A549 treated with Mapracorat at 1 μM for 4 hours (cell line): ENCODE results near the gene NEK11. TPM values are rescaled to one million over a fixed set of nuclear protein-coding genes. Genes with fewer than 3 reads are reported as not detected.

ENCODE experiments used
- total RNA-seq: library from RNA; stranded (reverse); fragments of 200-300 nt; extraction: Qiagen RNA extraction; gene quantifications from 5 replicates; pipeline ENCODE4 v1.2.3, GENCODE V29; 2022

The NEK11 gene, protein sequence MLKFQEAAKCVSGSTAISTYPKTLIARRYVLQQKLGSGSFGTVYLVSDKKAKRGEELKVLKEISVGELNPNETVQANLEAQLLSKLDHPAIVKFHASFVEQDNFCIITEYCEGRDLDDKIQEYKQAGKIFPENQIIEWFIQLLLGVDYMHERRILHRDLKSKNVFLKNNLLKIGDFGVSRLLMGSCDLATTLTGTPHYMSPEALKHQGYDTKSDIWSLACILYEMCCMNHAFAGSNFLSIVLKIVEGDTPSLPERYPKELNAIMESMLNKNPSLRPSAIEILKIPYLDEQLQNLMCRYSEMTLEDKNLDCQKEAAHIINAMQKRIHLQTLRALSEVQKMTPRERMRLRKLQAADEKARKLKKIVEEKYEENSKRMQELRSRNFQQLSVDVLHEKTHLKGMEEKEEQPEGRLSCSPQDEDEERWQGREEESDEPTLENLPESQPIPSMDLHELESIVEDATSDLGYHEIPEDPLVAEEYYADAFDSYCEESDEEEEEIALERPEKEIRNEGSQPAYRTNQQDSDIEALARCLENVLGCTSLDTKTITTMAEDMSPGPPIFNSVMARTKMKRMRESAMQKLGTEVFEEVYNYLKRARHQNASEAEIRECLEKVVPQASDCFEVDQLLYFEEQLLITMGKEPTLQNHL
- total RNA-seq, result 4.4 to 5.1 TPM (median 5.0 TPM) in 5 replicates

DNA sequence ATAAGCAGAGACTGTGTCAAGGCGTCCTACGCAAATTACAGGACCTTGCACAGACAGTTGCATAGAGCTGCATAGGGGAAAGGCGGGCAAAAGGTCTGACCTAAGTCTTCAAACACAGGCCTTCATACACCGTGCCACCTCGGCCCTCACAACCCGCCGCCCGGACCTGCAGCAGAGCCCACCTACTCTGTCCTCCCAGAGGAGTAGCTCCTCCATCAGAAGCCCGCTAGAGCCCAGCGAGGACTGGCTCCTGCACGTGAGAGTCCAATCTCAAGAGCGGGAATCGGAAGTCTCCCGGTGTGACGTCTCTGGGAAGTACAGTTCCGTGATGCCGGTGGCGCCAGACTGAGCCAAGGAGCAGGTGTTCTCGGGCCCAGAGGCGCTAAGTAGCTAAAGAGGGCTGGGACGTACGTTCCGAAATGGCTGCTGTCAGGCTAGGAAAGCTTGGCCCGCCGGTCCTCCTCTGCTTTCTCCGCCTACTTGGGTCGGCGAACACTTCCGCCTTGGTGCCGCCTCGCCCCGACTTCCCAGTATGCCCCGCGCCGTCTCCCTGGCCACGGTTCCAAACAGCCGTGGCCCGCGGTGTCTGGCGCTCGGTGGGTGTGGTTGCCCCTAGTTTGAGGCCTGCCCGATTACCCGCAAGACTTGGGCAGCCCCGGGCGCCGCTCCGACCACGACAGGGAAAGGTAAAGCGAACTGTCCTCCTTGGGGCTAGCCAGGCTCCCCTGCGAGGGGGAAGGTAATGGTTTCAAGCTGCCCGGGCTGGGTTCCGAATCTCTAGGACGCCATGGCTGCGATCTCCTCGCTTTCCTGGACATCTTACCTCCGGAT lies at the start of gene NEK11, which contains the start of gene ASTE1:
TSS of gene NEK11 (plus strand) at position 557 of the 831 bp plus-strand sequence. CDS start 2,832 bp downstream, outside the sequence.
TSS of gene ASTE1 (minus strand) at position 505 of the 831 bp plus-strand sequence. CDS start 1,519 bp downstream, outside the sequence.

DNA sequence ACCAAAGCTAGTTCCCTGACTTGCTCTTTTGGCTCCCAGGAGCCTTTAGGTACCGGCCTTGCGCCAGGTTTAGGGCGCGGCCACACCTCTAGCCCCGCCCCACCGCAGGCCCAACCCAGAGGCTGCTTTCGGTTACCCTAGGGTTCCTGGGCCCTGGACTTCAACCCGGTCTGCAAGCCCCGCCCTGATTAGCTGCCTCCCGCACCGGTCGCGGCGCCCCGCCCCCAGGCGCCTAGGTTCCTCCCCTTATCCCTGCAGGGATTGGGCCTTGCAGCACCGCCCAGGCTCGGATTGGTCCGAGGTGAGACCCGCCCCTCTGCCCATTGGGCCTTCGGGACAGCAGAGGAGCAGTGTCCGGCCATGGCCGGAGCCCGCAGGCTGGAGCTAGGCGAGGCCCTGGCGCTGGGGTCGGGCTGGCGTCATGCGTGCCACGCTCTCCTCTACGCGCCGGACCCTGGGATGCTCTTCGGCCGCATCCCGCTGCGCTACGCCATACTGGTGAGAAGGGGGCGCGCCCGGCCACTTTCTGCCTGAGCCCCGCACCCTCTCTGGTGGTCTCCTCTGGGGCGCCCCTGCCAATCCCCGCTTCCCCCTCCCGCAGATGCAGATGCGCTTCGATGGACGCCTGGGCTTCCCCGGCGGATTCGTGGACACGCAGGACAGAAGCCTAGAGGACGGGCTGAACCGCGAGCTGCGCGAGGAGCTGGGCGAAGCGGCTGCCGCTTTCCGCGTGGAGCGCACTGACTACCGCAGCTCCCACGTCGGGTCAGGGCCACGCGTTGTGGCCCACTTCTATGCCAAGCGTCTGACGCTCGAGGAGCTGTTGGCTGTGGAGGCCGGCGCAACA lies 355.0 kb downstream of the NEK11 start, which contains the start of gene NUDT16:
TSS of gene NUDT16 (plus strand) at position 330 of the 847 bp plus-strand sequence. CDS start at position 361, 31 bp downstream.

Other genes with a start within 250 kb of the NEK11 start
- gene ATP2C1, start 132.8 kb upstream of the NEK11 start, total RNA-seq, result 29.9 to 34.7 TPM (median 32.0 TPM) in 5 replicates
- 4.4 to 5.7 TPM (median 5.3 TPM) in 5 replicates for gene ASTE1, start 52 bp upstream of the NEK11 start, total RNA-seq